HepG2 (cell line): ENCODE data around the gene KLF13. TPM values are rescaled to one million over a fixed set of nuclear protein-coding genes. Genes with fewer than 3 reads are reported as not detected.

ENCODE experiments used
- ATAC-seq: fragments of 200-7000 bp; cut with Tn5 transposase; 3 replicates; pipeline ENCODE4 v1.9.1; 2020; ENCODE audit warnings: mild to moderate bottlenecking, moderate library complexity
- BruUV-seq: library from RNA; stranded (reverse); fragments of 400-500 nt; replicated peaks from 2 replicates; lab custom pipeline; 2021; lab: Mats Ljungman, UMichigan
- CTCF ChIA-PET: fragments of 300-600 bp; formaldehyde crosslinking; extraction: SDS; loops from one replicate; lab custom pipeline; 2021; ENCODE audit warnings: low total read pairs, inconsistent platforms, low intra/inter-chr PET ratio; lab: Yijun Ruan, JAX
- POLR2A ChIA-PET: fragments of 350-600 bp; sonication (Branson Sonifier 250); formaldehyde crosslinking; loops from one replicate; lab custom pipeline; 2020; ENCODE audit warnings: antibody characterized with exemption, inconsistent platforms; lab: Yijun Ruan, JAX
- DNase-seq: peaks from one replicate; pipeline ENCODE4 v3.0.0-alpha.2; 2015; ENCODE audit warnings: low spot score
- FAIRE-seq: peaks from 3 replicates; lab custom pipeline; 2011; peaks lifted over from hg19 to GRCh38; lab: Jason Lieb, UNC
- H2AFZ ChIP-seq: one replicate; pipeline ENCODE4 v1.6.1; 2011; ENCODE audit warnings: low read length, inconsistent platforms
- H3K27ac ChIP-seq: fragments of 300-600 bp; 3 replicates; pipeline ENCODE4 v1.8.0; 2011; ENCODE audit warnings: mixed run types, mild to moderate bottlenecking, mixed read lengths, low read length, inconsistent platforms; ENCODE audit not compliant: insufficient read depth; ENCODE audit errors: extremely low read length
- H3K27me3 ChIP-seq, 2 experiments: fragments of 200-600 bp in 1 of 2; 2 replicates in 1 of 2; 3 replicates in 1 of 2; pipeline versions ENCODE4 v1.6.0 to v1.8.0; 2011; ENCODE audit warnings: low read length in 2 of 2, mild to moderate bottlenecking in 2 of 2, moderate library complexity in 2 of 2, inconsistent platforms in 1 of 2; ENCODE audit not compliant: insufficient read depth in 2 of 2, control insufficient read depth in 1 of 2
- H3K36me3 ChIP-seq, 2 experiments: fragments of 200-600 bp in 1 of 2; replicated peaks in 1 of 2; 2 replicates in 1 of 2; 3 replicates in 1 of 2; pipeline versions ENCODE4 v1.5.1 to v1.8.0; 2011; ENCODE audit warnings: low read length in 2 of 2, inconsistent platforms in 1 of 2; ENCODE audit not compliant: insufficient read depth in 2 of 2, control insufficient read depth in 1 of 2
- H3K4me1 ChIP-seq: 2 replicates; pipeline ENCODE4 v1.5.1; 2012; ENCODE audit warnings: low read length, inconsistent platforms; ENCODE audit not compliant: insufficient read depth
- H3K4me2 ChIP-seq: 2 replicates; pipeline ENCODE4 v1.6.0; 2011; ENCODE audit warnings: low read depth, low read length, inconsistent platforms
- H3K4me3 ChIP-seq, 3 experiments: fragments of 200-600 bp in 1 of 3; sonication (generic), shearing (Covaris generic) in 1 of 3; replicated peaks in 1 of 3; 2 replicates each; pipeline ENCODE4 v1.5.1; 2011 to 2016; ENCODE audit warnings: low read length in 3 of 3, inconsistent platforms in 2 of 3, low read depth in 2 of 3, mild to moderate bottlenecking in 2 of 3, control low read depth in 1 of 3, mixed read lengths in 1 of 3; ENCODE audit not compliant: insufficient read depth in 1 of 3
- H3K79me2 ChIP-seq: one replicate; pipeline ENCODE4 v1.6.1; 2011; ENCODE audit warnings: low read length, inconsistent platforms; ENCODE audit not compliant: insufficient read depth
- H3K9ac ChIP-seq: 2 replicates; pipeline ENCODE4 v1.6.0; 2011; ENCODE audit warnings: mild to moderate bottlenecking, low read depth, low read length, inconsistent platforms; ENCODE audit not compliant: insufficient read depth
- H3K9me3 ChIP-seq: 2 replicates; pipeline ENCODE4 v1.5.1; 2012; ENCODE audit warnings: mild to moderate bottlenecking, low read length
- H4K20me1 ChIP-seq: 2 replicates; pipeline ENCODE4 v1.6.0; 2011; ENCODE audit warnings: inconsistent platforms, mild to moderate bottlenecking, low read length, moderate library complexity; ENCODE audit not compliant: insufficient read depth
- HMGXB3 ChIP-seq: sonication (generic); formaldehyde crosslinking; IDR thresholded peaks from 2 replicates; pipeline ENCODE4 v1.4.0; 2020; ENCODE audit warnings: missing genetic modification reagents, borderline replicate concordance
- IRF2 ChIP-seq: IDR thresholded peaks from 2 replicates; pipeline ENCODE4 v1.6.1; 2018; ENCODE audit warnings: missing genetic modification reagents, missing compliant biosample characterization
- KAT2B ChIP-seq: fragments of 150-350 bp; IDR thresholded peaks from 2 replicates; pipeline ENCODE4 v1.6.1; 2014; ENCODE audit warnings: low read depth, low read length, borderline replicate concordance
- NR2F2 ChIP-seq: IDR thresholded peaks from 2 replicates; pipeline ENCODE4 v1.6.1; 2012; ENCODE audit warnings: low read depth, inconsistent platforms, borderline replicate concordance
- RARG ChIP-seq: sonication (generic); formaldehyde crosslinking; IDR thresholded peaks from 2 replicates; pipeline ENCODE4 v1.4.0; 2020; ENCODE audit warnings: low read depth, mild to moderate bottlenecking, missing genetic modification reagents
- RERE ChIP-seq: IDR thresholded peaks from 2 replicates; pipeline ENCODE4 v1.6.1; 2016; ENCODE audit warnings: low read depth, missing genetic modification reagents, missing compliant biosample characterization
- ZBTB3 ChIP-seq: sonication (generic); formaldehyde crosslinking; IDR thresholded peaks from 2 replicates; pipeline ENCODE4 v1.4.0; 2020; ENCODE audit warnings: low read depth, mild to moderate bottlenecking, moderate library complexity, missing genetic modification reagents, borderline replicate concordance
- ZNF382 ChIP-seq: sonication (generic); formaldehyde crosslinking; IDR thresholded peaks from 2 replicates; pipeline ENCODE4 v1.5.0; 2020; ENCODE audit warnings: missing genetic modification reagents, mild to moderate bottlenecking, borderline replicate concordance
- ZNF556 ChIP-seq: sonication (generic); formaldehyde crosslinking; IDR thresholded peaks from 2 replicates; pipeline ENCODE4 v1.4.0; 2020; ENCODE audit warnings: mild to moderate bottlenecking, missing genetic modification reagents, borderline replicate concordance
- WGBS: methylation state at CpG from one replicate; pipeline ENCODE4 v1.1.6; 2017; ENCODE audit warnings: low lambda C conversion rate; 5-methylcytosine and 5-hydroxymethylcytosine counted together
- in situ Hi-C: cut with HindIII; loops from 2 replicates; pipeline ENCODE4 v1.10.0; 2017; ENCODE audit warnings: low pct_unique_long_range_greater_than_20kb; ENCODE audit not compliant: extremely low pct_ligation_motif_present
- intact Hi-C: fragments of 100-400 bp; cut with micrococcal nuclease; formaldehyde crosslinking; loops from one replicate; pipeline ENCODE4 v1.10.0; 2022; ENCODE audit not compliant: unreplicated experiment
- polyA plus RNA-seq, 8 experiments: library from polyadenylated mRNA; depleted of rRNA in 3 of 8; stranded (reverse) in 7 of 8; unstranded in 1 of 8; fragments of >200 nt; fragmentation: Illumina TruSeq in 4 of 8; extraction: Trizol in 4 of 8; gene quantifications; 2 replicates each; pipeline versions ENCODE4 v1.2.1 to v1.2.3, GENCODE V29; 2011 to 2016; ENCODE audit warnings: low read depth in 4 of 8, missing spikeins in 1 of 8, mixed read lengths in 1 of 8; ENCODE audit not compliant: insufficient read depth in 1 of 8
- total RNA-seq, 5 experiments: library from RNA; depleted of rRNA; stranded (reverse); fragments of >200 nt; fragmentation: Illumina TruSeq; extraction: Trizol; gene quantifications; 2 replicates each; pipeline ENCODE4 v1.2.3, GENCODE V29; 2016; ENCODE audit warnings: low read depth in 1 of 5
- TF ChIP-seq, protein P1 (sequence below): sonication (generic); formaldehyde crosslinking; IDR thresholded peaks from 2 replicates; pipeline ENCODE4 v1.5.1; 2020; ENCODE audit warnings: missing genetic modification reagents, mild to moderate bottlenecking, borderline replicate concordance

The KLF13 gene
- total and polyA plus RNA-seq, 2 of the 13 experiments (the other 11 are each of a cell fraction or from before 2014, with no cell fraction given) = 16.8 to 25.1 TPM

DNA sequence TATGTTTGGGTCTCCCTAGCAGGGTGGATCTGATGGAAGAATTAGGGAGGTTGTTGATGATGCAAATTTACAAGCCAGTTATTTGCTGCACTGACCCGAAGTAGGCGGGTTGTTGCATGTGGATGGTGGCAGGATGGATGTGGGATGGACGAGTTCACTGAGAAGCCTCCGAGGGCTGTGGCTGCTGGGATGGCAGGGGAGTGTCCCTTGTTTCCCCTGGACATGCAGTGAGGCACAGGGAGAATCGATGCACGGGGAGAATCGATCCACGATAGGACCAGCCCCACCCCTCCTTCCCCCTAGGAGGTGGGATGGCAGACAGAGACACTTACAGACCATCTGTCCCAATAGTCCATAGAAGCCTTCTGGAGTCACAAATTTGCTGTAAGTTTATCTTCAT is 31.0 kb upstream of the KLF13 start (continued):
- TF ChIP-seq RERE (CRISPR knock-in tag) (no peak), KAT2B (peak; percentile 79; the same call in 1 of the 2 replicates), RARG (CRISPR knock-in tag) (no peak), IRF2 (CRISPR knock-in tag) (no peak), ZNF382 (no peak)

- Histone ChIP-seq H4K20me1 (no peaks in the 10 kb centered on the region), H3K4me1 (peaks cover 96% of the 10 kb centered on the region), H3K27me3 (no peaks in the 10 kb centered on the region), H2AFZ (no peak overlapping the region), H3K27ac (peak overlapping the region; percentile 81), H3K36me3 (no peaks in the 10 kb centered on the region), H3K9me3 (no peaks in the 10 kb centered on the region), H3K4me2 (peak overlapping the region; percentile 60), H3K9ac (peak overlapping the region; percentile 27; the same call in 1 of the 2 replicates), H3K79me2 (no peaks in the 10 kb centered on the region), H3K4me3 (peak overlapping the region in 2 of 3 experiments; percentile 17 to 27; a peak in 2 of 6 replicates)
- no peak; the same call in 2 of the 3 replicates for ATAC-seq
- in situ Hi-C loops = no loop called here
- 59% methylated on average over 3 of the region's 3 CpGs for WGBS
- no TSS peak for BruUV-seq
- intact Hi-C loops = loop anchor here (1.0 kb wide), 1 partner anchor 30 kb away; the partner anchor contains the start of gene KLF13
- ChIA-PET POLR2A (interaction anchor here (1.0 to 4.5 kb wide), 5 partner anchors 9 to 139 kb away, joined by 3 to 26 read pairs (median 6); partner anchors contain the start of gene KLF13), CTCF (no interaction called here)
- FAIRE-seq = no peak
- no peak for DNase-seq
- no peak for TF ChIP-seq ZNF556 (CRISPR knock-in tag)
- 0 out of 2 replicates have a peak, but pooled peaks have one; percentile 6 for TF ChIP-seq ZBTB3 (CRISPR knock-in tag)
- TF ChIP-seq, protein P1, sequence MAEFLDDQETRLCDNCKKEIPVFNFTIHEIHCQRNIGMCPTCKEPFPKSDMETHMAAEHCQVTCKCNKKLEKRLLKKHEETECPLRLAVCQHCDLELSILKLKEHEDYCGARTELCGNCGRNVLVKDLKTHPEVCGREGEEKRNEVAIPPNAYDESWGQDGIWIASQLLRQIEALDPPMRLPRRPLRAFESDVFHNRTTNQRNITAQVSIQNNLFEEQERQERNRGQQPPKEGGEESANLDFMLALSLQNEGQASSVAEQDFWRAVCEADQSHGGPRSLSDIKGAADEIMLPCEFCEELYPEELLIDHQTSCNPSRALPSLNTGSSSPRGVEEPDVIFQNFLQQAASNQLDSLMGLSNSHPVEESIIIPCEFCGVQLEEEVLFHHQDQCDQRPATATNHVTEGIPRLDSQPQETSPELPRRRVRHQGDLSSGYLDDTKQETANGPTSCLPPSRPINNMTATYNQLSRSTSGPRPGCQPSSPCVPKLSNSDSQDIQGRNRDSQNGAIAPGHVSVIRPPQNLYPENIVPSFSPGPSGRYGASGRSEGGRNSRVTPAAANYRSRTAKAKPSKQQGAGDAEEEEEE = no peak
- peak; percentile 37; the same call in 1 of the 2 replicates for TF ChIP-seq HMGXB3 (CRISPR knock-in tag)
- no peak for TF ChIP-seq NR2F2
These were observed 30.4 kb upstream of the KLF13 start for GRCh38 chr15:31296219-31296645.
